Effector memory CD8-positive, alpha-beta T cell (primary cell): ENCODE results near the gene GPR17.

Experiments used
- ATAC-seq: fragments of 150-1000 bp; cut with Tn5 transposase; replicated peaks from 2 replicates; pipeline ENCODE4 v1.10.0; 2021; ENCODE audit warnings: mild to moderate bottlenecking, moderate library complexity
- DNase-seq, 3 experiments: peaks; one replicate each; pipeline ENCODE4 v3.0.0; 2021
- H3K27ac Mint-ChIP-seq, 2 donors: one replicate each; pipeline ENCODE4 v1.8.0; 2022; ENCODE audit warnings: mild to moderate bottlenecking in 2 of 2, mixed read lengths in 2 of 2, moderate library complexity in 2 of 2
- H3K27me3 Mint-ChIP-seq, 2 donors: one replicate each; pipeline ENCODE4 v1.8.0; 2022; ENCODE audit warnings: mixed read lengths in 2 of 2
- H3K36me3 Mint-ChIP-seq: one replicate; pipeline ENCODE4 v1.8.0; 2022; ENCODE audit warnings: mild to moderate bottlenecking, moderate library complexity, mixed read lengths; ENCODE audit not compliant: insufficient read depth
- H3K4me1 Mint-ChIP-seq, 2 donors: one replicate each; pipeline ENCODE4 v1.8.0; 2022; ENCODE audit warnings: low read depth in 2 of 2, mixed read lengths in 2 of 2
- H3K4me3 Mint-ChIP-seq, 2 donors: one replicate each; pipeline ENCODE4 v1.8.0; 2022; ENCODE audit warnings: mild to moderate bottlenecking in 2 of 2, mixed read lengths in 2 of 2, moderate library complexity in 2 of 2
- H3K9me3 Mint-ChIP-seq, 2 donors: one replicate each; pipeline ENCODE4 v1.8.0; 2022; ENCODE audit warnings: mixed read lengths in 2 of 2

GPR17 gene

GRCh38 chr2:127609031-127609751, 36.8 kb upstream of the GPR17 start:
- Mint-ChIP-seq H3K4me3 (no peak overlapping the region), H3K27me3 (peaks cover 22 to 79% of the 10 kb centered on the region in 2 donors), H3K36me3 (peaks cover 3% of the 10 kb centered on the region), H3K27ac (no peak overlapping the region), H3K4me1 (no peaks in the 10 kb centered on the region), H3K9me3 (no peaks in the 10 kb centered on the region)
- ATAC-seq = no peak
- no peak for DNase-seq

DNA sequence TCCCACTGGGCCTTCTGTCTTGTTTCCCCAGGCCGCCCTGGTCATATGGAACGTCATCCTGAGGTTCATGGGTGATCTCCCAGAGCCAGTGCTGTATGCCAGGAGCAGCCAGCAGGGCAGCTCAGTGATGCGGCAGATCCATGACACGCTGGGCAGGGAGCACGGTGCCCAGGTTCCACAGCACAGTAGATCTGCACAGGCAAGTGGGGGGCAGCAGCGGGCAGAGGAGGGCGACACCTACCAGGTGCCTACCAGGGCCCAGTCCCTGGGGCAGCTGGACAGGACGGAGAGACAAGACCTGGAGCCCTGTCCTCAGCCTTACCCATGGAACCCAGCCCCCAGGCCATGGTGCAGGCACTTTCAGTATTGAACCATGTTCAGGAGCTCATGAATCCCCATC, 36.1 kb upstream of the GPR17 start:
- H3K4me1 Mint-ChIP-seq = no peaks in the 10 kb centered on the region
- ATAC-seq = no peak
- H3K36me3 Mint-ChIP-seq = peaks cover 3% of the 10 kb centered on the region
- DNase-seq = no peak
- H3K27ac Mint-ChIP-seq = no peak overlapping the region
- H3K4me3 Mint-ChIP-seq = no peak overlapping the region
- H3K9me3 Mint-ChIP-seq = no peaks in the 10 kb centered on the region
- peaks cover 20 to 82% of the 10 kb centered on the region in 2 donors for H3K27me3 Mint-ChIP-seq

DNA sequence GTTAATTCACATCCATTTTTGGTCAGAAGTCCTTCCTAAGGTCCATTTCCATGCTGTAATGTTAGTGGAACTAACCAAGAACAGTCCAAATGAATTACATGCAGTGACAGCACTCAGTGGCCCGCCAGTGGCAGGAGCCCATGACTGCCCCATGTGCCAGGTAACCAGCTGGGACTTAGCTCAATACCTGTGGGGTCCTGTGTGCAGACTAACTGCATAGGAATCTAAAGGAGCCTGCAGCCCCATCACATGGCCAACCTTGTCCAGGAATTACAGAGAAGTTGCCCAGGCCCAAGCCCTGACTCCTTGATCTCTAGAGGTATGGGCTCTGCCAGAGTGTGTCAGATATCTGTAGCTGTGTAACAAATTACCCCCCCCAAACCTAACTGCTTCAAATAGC, 35.4 kb upstream of the GPR17 start:
- H3K4me1 Mint-ChIP-seq = no peaks in the 10 kb centered on the region
- ATAC-seq = no peak
- H3K27me3 Mint-ChIP-seq = peaks cover 26 to 82% of the 10 kb centered on the region in 2 donors
- H3K9me3 Mint-ChIP-seq = no peaks in the 10 kb centered on the region
- no peak for DNase-seq
- H3K4me3 Mint-ChIP-seq = no peak overlapping the region
- peaks cover 3% of the 10 kb centered on the region for H3K36me3 Mint-ChIP-seq
- no peak overlapping the region for H3K27ac Mint-ChIP-seq

GRCh38 chr2:127611076-127611925, 34.7 kb upstream of the GPR17 start:
- Mint-ChIP-seq H3K9me3 (no peaks in the 10 kb centered on the region), H3K27ac (no peak overlapping the region), H3K36me3 (peaks cover 3% of the 10 kb centered on the region), H3K27me3 (peaks cover 33 to 82% of the 10 kb centered on the region in 2 donors), H3K4me3 (no peak overlapping the region), H3K4me1 (peaks cover 0 to 5% of the 10 kb centered on the region in 2 donors)
- DNase-seq (no peak), ATAC-seq (no peak)

GRCh38 chr2:127612111-127612822, 33.7 kb upstream of the GPR17 start:
- Mint-ChIP-seq H3K4me1 (peaks cover 0 to 5% of the 10 kb centered on the region in 2 donors), H3K27me3 (peaks cover 43 to 86% of the 10 kb centered on the region in 2 donors), H3K36me3 (peaks cover 3% of the 10 kb centered on the region), H3K27ac (no peak overlapping the region), H3K9me3 (no peaks in the 10 kb centered on the region), H3K4me3 (no peak overlapping the region)
- no peak for DNase-seq
- ATAC-seq = no peak

DNA sequence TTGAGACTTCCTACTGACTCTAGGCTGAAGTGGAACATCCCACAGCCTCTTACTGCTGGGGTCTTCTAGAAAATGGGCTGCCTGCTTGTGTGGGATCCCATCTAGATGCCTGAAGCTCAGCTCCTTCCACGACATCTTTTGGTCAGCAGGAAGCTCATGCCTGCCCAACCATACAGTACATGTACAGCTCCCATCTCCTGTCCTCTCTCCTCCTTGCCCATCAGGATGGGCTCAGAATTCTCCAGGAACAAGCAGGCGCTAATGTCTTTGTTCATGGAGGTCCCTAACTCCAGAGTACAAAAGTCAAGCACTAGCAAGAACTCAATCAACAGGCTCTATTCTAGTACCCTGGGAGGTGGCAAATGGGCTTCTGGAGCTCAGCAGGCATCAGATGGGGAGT, 31.7 kb upstream of the GPR17 start:
- DNase-seq (no peak), ATAC-seq (no peak)
- no peak overlapping the region for H3K27ac Mint-ChIP-seq
- H3K4me3 Mint-ChIP-seq = no peak overlapping the region
- H3K9me3 Mint-ChIP-seq = no peaks in the 10 kb centered on the region
- H3K36me3 Mint-ChIP-seq = peaks cover 7% of the 10 kb centered on the region
- H3K4me1 Mint-ChIP-seq = peaks cover 0 to 5% of the 10 kb centered on the region in 2 donors
- H3K27me3 Mint-ChIP-seq = peaks cover 49 to 89% of the 10 kb centered on the region in 2 donors

- H3K4me3 Mint-ChIP-seq = no peak overlapping the region
- H3K27me3 Mint-ChIP-seq = peaks cover 50 to 89% of the 10 kb centered on the region in 2 donors
- no peak overlapping the region for H3K27ac Mint-ChIP-seq
- H3K36me3 Mint-ChIP-seq = peaks cover 7% of the 10 kb centered on the region
- no peaks in the 10 kb centered on the region for H3K9me3 Mint-ChIP-seq
- no peak for ATAC-seq
- peaks cover 0 to 7% of the 10 kb centered on the region in 2 donors for H3K4me1 Mint-ChIP-seq
- no peak for DNase-seq
These were observed 31.2 kb upstream of the GPR17 start for GRCh38 chr2:127614731-127615130.

DNA sequence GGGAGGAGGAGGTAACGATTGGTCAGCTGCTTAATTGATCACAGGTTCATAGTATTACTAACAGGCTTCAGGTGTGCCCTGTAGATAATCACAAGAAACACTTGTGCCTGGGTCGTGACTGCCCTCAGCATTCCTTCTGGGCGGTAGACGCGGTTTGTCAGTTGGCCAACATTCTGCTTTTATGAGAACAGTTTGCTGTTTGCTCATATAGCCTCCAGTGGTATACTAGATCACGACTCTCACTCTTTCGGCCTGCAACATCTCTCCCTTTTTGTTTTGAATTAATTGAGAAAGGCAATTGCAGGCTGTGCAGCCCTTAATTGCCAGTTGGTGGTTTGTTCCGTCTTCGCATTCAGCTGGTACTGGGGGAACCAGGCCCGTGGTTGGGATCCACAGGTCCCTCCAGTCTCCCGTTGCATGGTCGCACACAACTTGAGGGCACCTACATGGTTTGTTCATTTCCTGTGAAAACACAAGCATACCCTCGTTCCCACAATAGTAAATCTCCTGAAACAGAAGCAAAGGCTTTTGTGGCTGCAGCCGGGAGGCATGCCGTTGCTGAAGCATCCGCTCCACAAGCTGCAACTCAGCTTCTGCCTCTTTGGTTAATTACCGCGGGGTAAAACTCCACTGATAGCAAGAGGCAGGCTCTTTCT, 30.3 kb upstream of the GPR17 start:
- ATAC-seq = no peak
- peaks cover 7% of the 10 kb centered on the region for H3K36me3 Mint-ChIP-seq
- no peak overlapping the region for H3K27ac Mint-ChIP-seq
- H3K4me1 Mint-ChIP-seq = peaks cover 0 to 7% of the 10 kb centered on the region in 2 donors
- peaks cover 52 to 85% of the 10 kb centered on the region in 2 donors for H3K27me3 Mint-ChIP-seq
- H3K9me3 Mint-ChIP-seq = no peaks in the 10 kb centered on the region
- DNase-seq = no peak
- no peak overlapping the region for H3K4me3 Mint-ChIP-seq

DNA sequence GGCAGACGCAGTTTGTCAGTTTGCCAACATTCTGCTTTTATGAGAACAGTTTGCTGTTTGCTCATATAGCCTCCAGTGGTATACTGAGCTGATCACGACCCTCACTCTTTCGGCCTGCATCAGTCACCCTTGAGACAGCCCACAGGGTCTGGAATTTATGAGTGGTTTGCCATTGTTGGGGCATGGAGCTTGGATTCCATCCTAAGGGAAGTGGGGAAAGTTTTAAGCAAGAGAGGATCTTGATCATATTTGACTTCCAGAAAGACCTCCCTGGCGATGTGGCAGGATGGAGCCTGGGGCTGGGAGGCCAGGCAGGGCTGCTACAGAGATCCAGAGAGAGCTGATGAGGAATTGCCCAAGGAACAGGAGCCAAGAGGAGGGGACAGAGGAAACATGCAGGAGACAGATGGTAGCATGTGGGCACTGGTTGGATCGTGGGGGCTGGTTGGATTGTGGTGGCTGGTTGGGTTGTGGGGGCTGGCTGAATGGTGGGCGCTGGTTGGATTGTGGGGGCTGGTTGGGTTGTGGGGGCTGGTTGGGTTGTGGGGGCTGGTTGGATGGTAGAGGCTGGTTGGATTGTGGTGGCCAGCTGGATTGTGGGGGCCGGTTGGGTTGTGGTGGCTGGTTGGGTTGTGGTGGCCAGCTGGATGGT, 27.3 kb upstream of the GPR17 start:
- H3K9me3 Mint-ChIP-seq = no peaks in the 10 kb centered on the region
- DNase-seq (no peak), ATAC-seq (no peak)
- H3K27ac Mint-ChIP-seq = no peak overlapping the region
- H3K4me1 Mint-ChIP-seq = peaks cover 0 to 7% of the 10 kb centered on the region in 2 donors
- no peak overlapping the region for H3K4me3 Mint-ChIP-seq
- peaks cover 4% of the 10 kb centered on the region for H3K36me3 Mint-ChIP-seq
- peaks cover 59 to 88% of the 10 kb centered on the region in 2 donors for H3K27me3 Mint-ChIP-seq

- Mint-ChIP-seq H3K27ac (no peak overlapping the region), H3K4me1 (peaks cover 0 to 7% of the 10 kb centered on the region in 2 donors), H3K36me3 (peaks cover 7% of the 10 kb centered on the region), H3K9me3 (no peaks in the 10 kb centered on the region), H3K4me3 (no peak overlapping the region), H3K27me3 (peaks cover 59 to 88% of the 10 kb centered on the region in 2 donors)
- ATAC-seq (no peak), DNase-seq (no peak)
These were observed 26.8 kb upstream of the GPR17 start for GRCh38 chr2:127619203-127619590.

DNA sequence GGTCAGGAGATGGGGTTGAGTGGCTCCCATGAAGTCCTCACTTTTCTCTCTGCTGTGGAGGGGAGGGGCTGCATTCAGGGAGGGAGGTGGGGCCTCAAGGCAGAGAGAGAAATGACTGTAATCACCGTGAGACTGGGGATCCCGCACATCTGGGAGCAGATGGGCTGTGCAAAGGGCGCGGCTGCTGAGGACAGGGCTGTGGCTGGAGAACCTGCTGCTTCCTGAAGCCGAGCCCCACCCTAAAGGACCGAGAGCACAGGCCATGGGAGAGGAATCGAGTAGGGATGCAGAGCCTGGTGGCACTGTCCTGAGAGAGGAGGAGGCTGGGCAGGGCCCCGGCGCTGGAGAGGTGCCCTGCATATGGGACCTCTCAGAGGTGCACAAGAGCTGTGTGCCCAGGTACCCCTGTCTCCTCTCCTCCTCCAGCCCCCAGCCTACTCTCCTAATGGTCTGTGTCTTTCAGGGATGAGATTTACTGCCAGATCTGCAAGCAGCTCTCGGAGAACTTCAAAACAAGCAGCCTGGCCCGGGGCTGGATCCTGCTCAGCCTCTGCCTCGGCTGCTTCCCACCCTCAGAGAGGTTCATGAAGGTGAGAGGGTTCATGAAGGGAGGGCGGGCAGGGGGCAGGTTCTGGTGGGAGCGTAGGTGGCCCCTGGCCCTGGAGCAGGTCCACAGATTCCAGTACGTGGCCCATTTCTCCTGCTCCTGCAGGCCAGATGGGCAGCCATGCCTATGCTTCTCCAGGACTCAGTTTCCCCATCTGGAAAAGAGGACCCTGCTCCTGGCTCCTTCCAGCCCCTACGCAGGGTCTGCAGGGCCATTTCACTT, 25.9 kb upstream of the GPR17 start:
- ATAC-seq (no peak), DNase-seq (no peak)
- Mint-ChIP-seq H3K4me3 (no peak overlapping the region), H3K9me3 (no peaks in the 10 kb centered on the region), H3K36me3 (peaks cover 7% of the 10 kb centered on the region), H3K27ac (no peak overlapping the region), H3K4me1 (peaks cover 0 to 7% of the 10 kb centered on the region in 2 donors), H3K27me3 (peaks cover 55 to 84% of the 10 kb centered on the region in 2 donors)

DNA sequence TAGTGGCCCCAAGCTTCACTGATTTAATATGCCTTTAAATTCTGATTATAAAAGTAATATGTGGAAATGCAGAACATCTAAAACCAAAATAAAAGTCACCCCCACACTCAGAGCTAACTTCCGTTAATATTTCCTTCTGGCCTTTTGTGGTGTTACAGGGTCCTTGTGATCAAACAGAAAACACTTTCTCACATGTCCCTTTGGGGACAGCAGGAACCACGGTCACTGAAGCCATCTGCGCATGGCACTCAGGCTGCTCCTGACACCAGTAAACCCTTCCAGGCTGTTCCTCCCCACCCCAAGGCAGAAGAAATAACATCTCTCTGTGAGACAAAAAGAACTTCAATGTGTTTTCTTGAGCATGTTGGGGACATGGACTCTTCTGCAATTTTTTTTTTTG, 25.1 kb upstream of the GPR17 start:
- DNase-seq = no peak
- H3K27ac Mint-ChIP-seq = no peak overlapping the region
- ATAC-seq = no peak
- H3K27me3 Mint-ChIP-seq = peaks cover 48 to 76% of the 10 kb centered on the region in 2 donors
- no peak overlapping the region for H3K4me3 Mint-ChIP-seq
- H3K9me3 Mint-ChIP-seq = no peaks in the 10 kb centered on the region
- H3K36me3 Mint-ChIP-seq = peaks cover 7% of the 10 kb centered on the region
- H3K4me1 Mint-ChIP-seq = peaks cover 0 to 4% of the 10 kb centered on the region in 2 donors
